ENCODE results near the gene LSM14B. TPM values are rescaled to one million over a fixed set of nuclear protein-coding genes. Genes with fewer than 3 reads are reported as not detected.

The LSM14B gene
- 32.5 and 43.1 TPM in 2 replicates for total RNA-seq
- 4.8 and 7.1 TPM in 2 replicates for polyA plus RNA-seq

DNA sequence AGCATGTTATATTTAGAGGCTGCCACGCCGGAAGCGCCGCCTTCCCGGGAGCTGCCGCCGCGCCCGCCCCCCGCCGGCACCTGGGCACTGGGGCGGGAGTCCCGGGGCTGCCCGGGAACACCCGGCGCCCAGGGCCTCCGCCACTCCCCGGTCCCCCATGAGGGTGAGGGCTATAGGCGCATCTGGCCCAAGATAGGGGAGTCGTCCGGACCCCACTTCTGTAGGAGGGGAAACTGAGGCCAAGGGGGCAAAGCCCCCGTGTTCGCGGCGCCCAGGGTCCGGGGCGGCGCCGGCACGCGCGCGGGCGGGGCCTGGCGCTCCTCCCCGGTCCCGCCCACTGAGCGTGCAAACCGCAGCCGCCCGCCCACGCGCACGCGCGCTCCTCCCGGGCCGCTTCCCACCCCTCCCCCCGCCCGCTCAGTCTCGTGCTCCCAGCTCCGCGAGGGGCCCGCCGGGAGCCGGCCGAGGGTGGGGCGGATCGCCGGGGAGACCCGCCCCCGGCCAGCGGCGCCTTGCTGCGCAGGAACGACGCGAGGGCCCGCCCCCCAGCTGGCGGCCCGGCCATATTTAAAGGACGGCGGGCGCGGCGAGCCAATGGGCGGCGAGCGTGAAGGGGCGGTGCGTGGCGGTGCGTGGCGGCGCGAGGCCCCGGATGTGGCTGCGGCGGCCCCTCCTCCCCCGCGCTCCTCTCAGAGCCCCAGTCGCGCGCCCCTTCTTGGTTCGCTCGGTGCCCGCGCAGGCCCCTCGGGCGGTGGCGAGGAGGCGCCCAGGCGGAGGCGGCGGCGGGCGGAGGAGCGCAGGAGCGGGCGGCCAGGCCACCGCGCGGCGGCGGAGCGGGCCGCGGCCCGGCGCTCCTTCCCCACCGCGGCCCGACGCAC, at the start of gene LSM14B:
Gene LSM14B (plus strand): TSS at position 700 of the 878 bp plus-strand sequence. CDS start 192 bp downstream, outside the sequence.
- Histone ChIP-seq H3K9me3 (ENCODE audit: low read depth) (no peaks in the 10 kb centered on the region), H3K4me1 (ENCODE audit: insufficient read depth) (peaks cover 23% of the 10 kb centered on the region), H3K9me2 (replicated peaks; ENCODE audit: insufficient read depth) (no peaks in the 10 kb centered on the region), H3K36me3 (replicated peaks; ENCODE audit: insufficient read depth, low read depth) (no peaks in the 10 kb centered on the region), H2AFZ (peak within 1 kb of the TSS; percentile 76), H3K79me2 (peaks cover 44% of the 10 kb centered on the region), H4K20me1 (ENCODE audit: insufficient read depth, poor library complexity, severe bottlenecking) (peaks cover 39% of the 10 kb centered on the region), H3K27me3 (no peaks in the 10 kb centered on the region), H3K4me3 (peak within 1 kb of the TSS; percentile 96), H3K27ac (peak within 1 kb of the TSS; percentile 99), H3K4me2 (peak within 1 kb of the TSS; percentile 91)
- WGBS (ENCODE audit: low lambda C conversion rate, missing lambda C conversion rate) = 2% methylated on average over 38 of the region's 124 CpGs
- DNase-seq (ENCODE audit: low spot score) = peak; percentile 99
- no peak for TF ChIP-seq EZH2phosphoT487 (IDR thresholded peaks at IDR 0.05; ENCODE audit: low read depth, severe bottlenecking, unreplicated experiment)
- no peak for TF ChIP-seq CTCF (IDR thresholded peaks at IDR 0.05; ENCODE audit: poor library complexity)
- no peak for TF ChIP-seq EZH2 (IDR thresholded peaks at IDR 0.05; ENCODE audit: borderline replicate concordance)

DNA sequence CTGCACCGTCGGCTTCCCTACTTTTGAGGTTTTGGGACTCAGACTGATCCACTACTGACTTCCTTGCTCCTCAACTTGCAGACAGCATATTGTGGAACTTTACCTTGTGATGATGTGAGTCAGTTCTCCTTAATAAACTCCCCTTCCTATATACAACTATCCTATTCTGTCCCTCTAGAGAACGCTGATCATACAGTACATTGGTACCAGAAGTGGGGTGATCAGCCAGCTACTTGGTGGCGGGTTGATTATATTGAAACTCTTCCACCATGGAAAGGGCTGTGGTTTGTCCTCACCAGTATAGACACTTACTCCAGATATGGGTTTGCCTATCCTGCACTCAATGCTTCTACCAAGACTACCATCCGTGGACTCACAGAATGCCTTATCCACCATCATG, 49.0 kb upstream of the LSM14B start:
- WGBS (ENCODE audit: low lambda C conversion rate, missing lambda C conversion rate) = 86% methylated on average over 5 of the region's 5 CpGs
- Histone ChIP-seq H3K27me3 (no peaks in the 10 kb centered on the region), H3K9me3 (ENCODE audit: low read depth) (peaks cover 5% of the 10 kb centered on the region), H3K4me2 (no peak overlapping the region), H2AFZ (no peak overlapping the region), H4K20me1 (ENCODE audit: insufficient read depth, poor library complexity, severe bottlenecking) (no peaks in the 10 kb centered on the region), H3K79me2 (peaks cover 3% of the 10 kb centered on the region), H3K4me1 (ENCODE audit: insufficient read depth) (no peaks in the 10 kb centered on the region), H3K27ac (no peak overlapping the region), H3K36me3 (replicated peaks; ENCODE audit: insufficient read depth, low read depth) (no peaks in the 10 kb centered on the region), H3K9me2 (replicated peaks; ENCODE audit: insufficient read depth) (no peaks in the 10 kb centered on the region), H3K4me3 (no peak overlapping the region)
- TF ChIP-seq EZH2phosphoT487 (IDR thresholded peaks at IDR 0.05; ENCODE audit: low read depth, severe bottlenecking, unreplicated experiment) (no peak), EZH2 (IDR thresholded peaks at IDR 0.05; ENCODE audit: borderline replicate concordance) (no peak), CTCF (IDR thresholded peaks at IDR 0.05; ENCODE audit: poor library complexity) (no peak)
- DNase-seq (ENCODE audit: low spot score) = no peak

DNA sequence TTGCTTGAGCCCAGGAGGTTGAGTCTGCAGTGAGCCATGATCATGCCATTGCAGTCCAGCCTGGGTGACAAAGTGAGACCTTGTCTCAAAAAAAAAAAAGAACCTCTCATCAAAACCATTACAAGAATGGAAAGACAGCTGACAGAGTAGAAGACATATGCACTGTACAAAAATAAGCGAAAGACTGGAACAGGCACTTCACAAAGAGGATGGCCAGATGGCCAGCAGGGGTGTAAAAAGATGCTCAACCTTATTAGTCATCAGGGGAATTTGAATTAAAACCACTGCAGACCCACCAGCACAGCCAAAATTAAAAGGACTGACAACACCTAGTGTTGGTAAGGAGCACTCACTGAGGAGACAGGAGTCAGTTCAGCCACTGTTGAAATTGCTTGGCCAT, 43.1 kb upstream of the LSM14B start:
- Histone ChIP-seq H3K27ac (no peak overlapping the region), H3K4me3 (no peak overlapping the region), H3K4me2 (no peak overlapping the region), H2AFZ (no peak overlapping the region), H3K79me2 (no peaks in the 10 kb centered on the region), H4K20me1 (ENCODE audit: insufficient read depth, poor library complexity, severe bottlenecking) (no peaks in the 10 kb centered on the region), H3K36me3 (replicated peaks; ENCODE audit: insufficient read depth, low read depth) (no peaks in the 10 kb centered on the region), H3K27me3 (no peaks in the 10 kb centered on the region), H3K9me3 (ENCODE audit: low read depth) (peaks cover 5% of the 10 kb centered on the region), H3K9me2 (replicated peaks; ENCODE audit: insufficient read depth) (no peaks in the 10 kb centered on the region), H3K4me1 (ENCODE audit: insufficient read depth) (no peaks in the 10 kb centered on the region)
- 100% methylated on average over 1 of the region's 1 CpG for WGBS (ENCODE audit: low lambda C conversion rate, missing lambda C conversion rate)
- no peak for DNase-seq (ENCODE audit: low spot score)
- TF ChIP-seq EZH2phosphoT487 (IDR thresholded peaks at IDR 0.05; ENCODE audit: low read depth, severe bottlenecking, unreplicated experiment) = no peak
- no peak for TF ChIP-seq EZH2 (IDR thresholded peaks at IDR 0.05; ENCODE audit: borderline replicate concordance)
- no peak for TF ChIP-seq CTCF (IDR thresholded peaks at IDR 0.05; ENCODE audit: poor library complexity)

Data from hepatocyte (in vitro differentiated cells).